Esophagus muscularis mucosa (tissue), 4 donors: Measurements from ENCODE around the gene SLFN14. TPM values are rescaled to one million over a fixed set of nuclear protein-coding genes. Genes with fewer than 3 reads are reported as not detected.

Source experiments
- DNase-seq: peaks from one replicate; pipeline ENCODE4 v3.0.0-alpha.2; 2017; ENCODE audit errors: extremely low spot score
- H3K27ac ChIP-seq, 4 donors: fragments of 200-600 bp; sonication (generic); replicated peaks in 1 of 4; 1 replicate in 3 of 4; 2 replicates in 1 of 4; pipeline ENCODE4 v1.5.1; 2016 to 2019; ENCODE audit warnings: mild to moderate bottlenecking in 1 of 4
- H3K27me3 ChIP-seq, 4 donors: fragments of 200-600 bp; sonication (generic); one replicate each; pipeline versions ENCODE4 v1.5.1 to v1.6.0; 2016 to 2019
- H3K36me3 ChIP-seq, 4 donors: fragments of 200-600 bp; sonication (generic); one replicate each; pipeline ENCODE4 v1.5.1; 2016 to 2019
- H3K4me1 ChIP-seq, 4 donors: fragments of 200-600 bp; sonication (generic); one replicate each; pipeline ENCODE4 v1.5.1; 2016 to 2019
- H3K4me3 ChIP-seq, 4 donors: fragments of 200-600 bp; sonication (generic); 1 replicate in 2 of 4; 2 replicates in 2 of 4; pipeline ENCODE4 v1.5.1; 2016 to 2019; ENCODE audit warnings: mild to moderate bottlenecking in 4 of 4, moderate library complexity in 1 of 4
- H3K9me3 ChIP-seq, 4 donors: fragments of 200-600 bp; sonication (generic); 1 replicate in 3 of 4; 2 replicates in 1 of 4; pipeline ENCODE4 v1.5.1; 2016 to 2019
- CTCF ChIP-seq, 3 experiments: fragments of 200-600 bp in 2 of 3; fragments of 450-650 bp in 1 of 3; sonication (generic) in 2 of 3; IDR thresholded peaks; one replicate each; pipeline ENCODE4 v1.5.1; 2017 to 2019; ENCODE audit warnings: antibody characterized with exemption in 3 of 3, mild to moderate bottlenecking in 2 of 3, moderate library complexity in 1 of 3
- EP300 ChIP-seq: sonication (generic); formaldehyde crosslinking; IDR thresholded peaks from one replicate; pipeline ENCODE4 v1.6.1; 2017; ENCODE audit warnings: antibody characterized with exemption
- POLR2A ChIP-seq: fragments of 450-650 bp; IDR thresholded peaks from one replicate; pipeline ENCODE4 v1.6.1; 2017; ENCODE audit warnings: antibody characterized with exemption, moderate library complexity, mild to moderate bottlenecking, low read depth
- POLR2AphosphoS5 ChIP-seq, 2 donors: sonication (generic); formaldehyde crosslinking; IDR thresholded peaks; one replicate each; pipeline ENCODE4 v1.6.1; 2017; ENCODE audit warnings: antibody characterized with exemption in 2 of 2
- WGBS: methylation state at CpG from one replicate; pipeline ENCODE4 v1.1.5; 2018; 5-methylcytosine and 5-hydroxymethylcytosine counted together
- intact Hi-C: fragments of 100-400 bp; cut with DNase I; formaldehyde crosslinking; loops from one replicate; pipeline ENCODE4 v1.15.1; 2023
- total RNA-seq, 4 donors: library from RNA; depleted of rRNA; stranded (reverse); fragments of >200 nt; gene quantifications; one replicate each; pipeline versions ENCODE4 v1.1.0 to v1.2.1, GENCODE V29; 2016

SLFN14 gene
- total RNA-seq, 4 donors from 2014 or later = not detected

GRCh38 chr17:35546487-35546886 is 14.1 kb downstream of the SLFN14 start:
- Histone ChIP-seq H3K4me1 (peaks cover 0 to 3% (median 0%) of the 10 kb centered on the region in 4 donors), H3K9me3 (no peaks in the 10 kb centered on the region), H3K4me3 (no peak overlapping the region), H3K36me3 (no peaks in the 10 kb centered on the region), H3K27ac (no peak overlapping the region), H3K27me3 (peaks cover 0 to 25% (median 0%) of the 10 kb centered on the region in 4 donors)
- no peak for TF ChIP-seq POLR2AphosphoS5 (IDR thresholded peaks at IDR 0.05)
- TF ChIP-seq CTCF (IDR thresholded peaks at IDR 0.05) = no peak
- no peak for TF ChIP-seq EP300
- no peak for TF ChIP-seq POLR2A
- intact Hi-C loops = no loop called here
- no peak for DNase-seq
- 80% methylated on average over 1 of the region's 1 CpG for WGBS

GRCh38 chr17:35545150-35545549 is 15.5 kb downstream of the SLFN14 start:
- intact Hi-C loops = no loop called here
- Histone ChIP-seq H3K9me3 (no peaks in the 10 kb centered on the region), H3K4me1 (peaks cover 0 to 8% (median 0%) of the 10 kb centered on the region in 4 donors), H3K4me3 (no peak overlapping the region), H3K27ac (no peak overlapping the region), H3K27me3 (peaks cover 0 to 28% (median 0%) of the 10 kb centered on the region in 4 donors), H3K36me3 (no peaks in the 10 kb centered on the region)
- 36% methylated on average over 1 of the region's 1 CpG for whole genome bisulfite sequencing
- no peak for DNase-seq
- TF ChIP-seq EP300 (no peak), CTCF (IDR thresholded peaks at IDR 0.05) (no peak), POLR2A (no peak), POLR2AphosphoS5 (IDR thresholded peaks at IDR 0.05) (no peak)

GRCh38 chr17:35543856-35544255 is 16.8 kb downstream of the SLFN14 start:
- no peak overlapping the region for H3K4me3 ChIP-seq
- WGBS = 53% methylated on average over 1 of the region's 1 CpG
- DNase-seq = no peak
- H3K36me3 ChIP-seq = no peaks in the 10 kb centered on the region
- peaks cover 0 to 24% (median 0%) of the 10 kb centered on the region in 4 donors for H3K27me3 ChIP-seq
- intact Hi-C loops = no loop called here
- H3K27ac ChIP-seq = no peak overlapping the region
- peaks cover 0 to 18% (median 4%) of the 10 kb centered on the region in 4 donors for H3K4me1 ChIP-seq
- TF ChIP-seq POLR2A = no peak
- TF ChIP-seq POLR2AphosphoS5 (IDR thresholded peaks at IDR 0.05) = no peak
- TF ChIP-seq EP300 = no peak
- TF ChIP-seq CTCF (IDR thresholded peaks at IDR 0.05) = no peak
- H3K9me3 ChIP-seq = no peaks in the 10 kb centered on the region

- H3K27ac ChIP-seq = no peak overlapping the region
- H3K4me1 ChIP-seq = peaks cover 0 to 18% (median 10%) of the 10 kb centered on the region in 4 donors
- H3K4me3 ChIP-seq = no peak overlapping the region
- peaks cover 0 to 16% (median 0%) of the 10 kb centered on the region in 4 donors for H3K27me3 ChIP-seq
- intact Hi-C loops = no loop called here
- TF ChIP-seq EP300 = no peak
- no peak for TF ChIP-seq POLR2A
- no peak for TF ChIP-seq POLR2AphosphoS5 (IDR thresholded peaks at IDR 0.05)
- no peak for TF ChIP-seq CTCF (IDR thresholded peaks at IDR 0.05)
- H3K9me3 ChIP-seq = no peaks in the 10 kb centered on the region
- DNase-seq = no peak
- H3K36me3 ChIP-seq = no peaks in the 10 kb centered on the region
Observed at GRCh38 chr17:35542990-35543389, 17.6 kb downstream of the SLFN14 start.

GRCh38 chr17:35541434-35541833 is 19.2 kb downstream of the SLFN14 start:
- Histone ChIP-seq H3K4me3 (peak overlapping the region; percentile 32 to 45 (median 34)), H3K27ac (peak overlapping the region; percentile 23 to 56 (median 50))
- intact Hi-C loops = no loop called here

More at GRCh38 chr17:35541434-35541833, 19.2 kb downstream of the SLFN14 start:
- no peaks in the 10 kb centered on the region for H3K36me3 ChIP-seq
- 77% methylated on average over 1 of the region's 1 CpG for WGBS
- no peaks in the 10 kb centered on the region for H3K9me3 ChIP-seq
- no peak for TF ChIP-seq POLR2A
- no peak for TF ChIP-seq POLR2AphosphoS5 (IDR thresholded peaks at IDR 0.05)
- TF ChIP-seq EP300 = no peak
- no peak for TF ChIP-seq CTCF (IDR thresholded peaks at IDR 0.05)
- DNase-seq = no peak
- peaks cover 0 to 18% (median 13%) of the 10 kb centered on the region in 4 donors for H3K4me1 ChIP-seq
- H3K27me3 ChIP-seq = peaks cover 0 to 12% (median 0%) of the 10 kb centered on the region in 4 donors
